G401 (cell line): ENCODE results near the gene KRT79. TPM values are rescaled to one million over a fixed set of nuclear protein-coding genes. Genes with fewer than 3 reads are reported as not detected.
A peak's percentile ranks its signal among the peaks of the same experiment; 100 is the strongest.
"Not testable (repeated sequence)": the region's sequence is repeated elsewhere in the genome, so short reads cannot be mapped to it uniquely, and the experiment has no call there.

Source experiments
- DNase-seq: peaks from one replicate; pipeline ENCODE4 v3.0.0-alpha.2; 2015; ENCODE audit warnings: low spot score
- in situ Hi-C: cut with HindIII; loops from 2 replicates; pipeline ENCODE4 v1.10.0; 2016; ENCODE audit warnings: low sequenced_read_pairs, mixed read lengths
- total RNA-seq: library from RNA; depleted of rRNA; stranded (reverse); fragments of >200 nt; shearing (Covaris generic); gene quantifications from 2 replicates; pipeline ENCODE4 v1.2.3, GENCODE V29; 2014

The KRT79 gene
- total RNA-seq, 1 experiment from 2014 or later: not detected

- in situ Hi-C loops: no loop called here
- DNase-seq: peak; percentile 52
These were observed 31.2 kb upstream of the KRT79 start for GRCh38 chr12:52865090-52865944.

DNA sequence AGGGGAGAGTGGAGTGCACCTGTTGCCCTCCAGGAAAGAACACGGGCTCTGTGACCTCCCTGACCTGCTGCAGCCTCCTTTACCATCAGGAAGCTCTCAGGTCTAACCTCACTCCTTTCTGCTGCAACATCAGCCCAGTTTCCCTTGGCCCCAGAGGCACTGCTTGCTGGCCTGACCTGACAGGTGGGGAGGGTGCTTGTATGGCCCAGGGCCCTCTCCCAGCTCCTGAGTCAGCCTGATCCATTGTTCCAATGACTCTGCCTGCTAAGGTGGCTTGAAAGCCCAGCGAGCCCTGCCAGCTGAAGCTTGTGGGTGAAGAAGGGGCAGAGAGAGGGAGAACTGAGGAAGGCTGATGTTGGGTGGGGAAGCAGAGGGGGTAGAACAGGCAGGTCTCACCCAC, 27.9 kb upstream of the KRT79 start:
- in situ Hi-C loops: no loop called here
- DNase-seq: no peak

- DNase-seq: no peak
- in situ Hi-C loops: no loop called here
These were observed 27.4 kb upstream of the KRT79 start for GRCh38 chr12:52861511-52861910.

DNA sequence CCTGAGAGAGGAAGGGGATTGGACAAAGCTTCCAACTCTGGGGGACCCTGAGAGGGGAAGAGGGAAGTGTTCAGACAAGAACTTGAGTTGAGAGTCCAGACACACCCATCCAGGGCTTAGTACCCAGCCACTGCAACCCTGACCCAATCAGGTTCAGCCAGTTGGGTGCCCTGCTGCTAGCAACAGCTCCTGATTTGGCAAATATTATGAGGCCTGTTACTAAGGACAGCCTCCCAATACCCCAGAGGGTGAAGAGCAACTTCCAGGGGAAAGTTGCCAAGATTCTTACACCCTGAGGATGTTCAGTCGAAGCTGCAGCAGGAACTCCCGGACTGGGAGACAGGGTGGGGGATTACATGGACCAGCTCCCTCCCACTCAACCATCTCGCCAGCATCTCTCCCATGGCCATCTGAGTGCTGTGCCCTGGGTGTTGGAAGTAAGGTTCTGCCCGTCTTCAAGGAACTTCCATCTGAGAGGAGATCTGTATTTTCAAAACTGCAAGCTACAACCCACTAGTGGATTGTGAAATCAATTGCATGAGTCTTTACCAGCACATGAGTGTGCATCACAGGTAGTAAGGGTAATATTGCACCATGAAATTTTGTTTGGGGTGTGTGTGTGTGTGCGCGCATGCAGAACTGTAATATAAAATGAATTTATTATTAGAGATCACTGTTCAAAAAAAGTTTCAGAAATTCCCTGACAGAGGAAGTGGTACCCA, 26.2 kb upstream of the KRT79 start:
- in situ Hi-C loops: no loop called here

DNA sequence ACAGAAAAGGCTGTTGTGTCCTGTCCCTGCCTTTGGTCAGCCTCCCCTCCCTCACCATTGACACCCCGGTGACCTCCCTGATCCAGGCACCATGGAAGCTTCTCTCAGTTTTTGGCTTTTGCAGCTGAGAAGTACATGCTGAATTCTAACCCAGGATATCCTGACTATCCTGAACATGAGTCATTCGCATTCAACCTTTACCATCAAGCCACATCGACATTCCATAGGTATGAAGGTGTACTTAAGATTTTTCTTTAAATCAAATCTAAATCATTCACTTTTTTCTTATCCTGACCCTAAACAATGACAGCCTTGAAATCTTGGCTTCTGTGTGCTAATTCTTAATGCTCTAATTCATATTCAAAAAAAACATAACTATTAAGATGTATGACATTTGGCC, 23.4 kb upstream of the KRT79 start:
- in situ Hi-C loops: no loop called here
- no peak for DNase-seq

More for the DNA sequence above, 26.2 kb upstream of the KRT79 start:
- no peak for DNase-seq

DNA sequence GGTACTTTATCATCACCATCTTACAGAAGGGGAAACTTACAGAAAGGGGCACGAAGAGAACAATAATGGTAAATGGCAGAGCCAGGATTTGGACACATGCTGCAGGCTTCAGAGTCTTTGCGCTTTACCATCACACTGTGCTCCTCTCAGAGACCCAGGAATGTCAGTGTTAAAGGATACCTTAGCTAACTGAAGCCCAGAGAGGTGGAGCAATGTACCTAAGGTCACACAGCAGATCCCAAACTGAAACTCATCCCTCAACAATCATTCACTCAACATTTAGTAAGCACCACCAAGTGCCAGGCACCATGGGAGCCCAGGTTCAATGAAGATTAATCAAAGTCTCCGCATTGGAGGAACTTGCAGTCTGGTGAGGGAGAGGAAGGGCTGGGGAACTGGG, 22.7 kb upstream of the KRT79 start:
- in situ Hi-C loops: no loop called here
- no peak for DNase-seq

GRCh38 chr12:52856077-52856476, 22.0 kb upstream of the KRT79 start:
- not testable (repeated sequence) for DNase-seq

GRCh38 chr12:52851787-52852186, 17.7 kb upstream of the KRT79 start:
- in situ Hi-C loops: no loop called here
- no peak for DNase-seq

More at GRCh38 chr12:52856077-52856476, 22.0 kb upstream of the KRT79 start:
- in situ Hi-C loops: not testable (repeated sequence)

- no peak for DNase-seq
- in situ Hi-C loops: no loop called here
These were observed 16.6 kb upstream of the KRT79 start for GRCh38 chr12:52850681-52851080.

- DNase-seq: no peak
- in situ Hi-C loops: no loop called here
These were observed 15.4 kb upstream of the KRT79 start for GRCh38 chr12:52849511-52849910.

- in situ Hi-C loops: no loop called here
- DNase-seq: no peak
These were observed 14.6 kb upstream of the KRT79 start, which contains the start of gene KRT78 for GRCh38 chr12:52848661-52849255. TSS of gene KRT78 (minus strand) at chr12:52848994. CDS start at chr12:52848930, 64 bp downstream.

DNA sequence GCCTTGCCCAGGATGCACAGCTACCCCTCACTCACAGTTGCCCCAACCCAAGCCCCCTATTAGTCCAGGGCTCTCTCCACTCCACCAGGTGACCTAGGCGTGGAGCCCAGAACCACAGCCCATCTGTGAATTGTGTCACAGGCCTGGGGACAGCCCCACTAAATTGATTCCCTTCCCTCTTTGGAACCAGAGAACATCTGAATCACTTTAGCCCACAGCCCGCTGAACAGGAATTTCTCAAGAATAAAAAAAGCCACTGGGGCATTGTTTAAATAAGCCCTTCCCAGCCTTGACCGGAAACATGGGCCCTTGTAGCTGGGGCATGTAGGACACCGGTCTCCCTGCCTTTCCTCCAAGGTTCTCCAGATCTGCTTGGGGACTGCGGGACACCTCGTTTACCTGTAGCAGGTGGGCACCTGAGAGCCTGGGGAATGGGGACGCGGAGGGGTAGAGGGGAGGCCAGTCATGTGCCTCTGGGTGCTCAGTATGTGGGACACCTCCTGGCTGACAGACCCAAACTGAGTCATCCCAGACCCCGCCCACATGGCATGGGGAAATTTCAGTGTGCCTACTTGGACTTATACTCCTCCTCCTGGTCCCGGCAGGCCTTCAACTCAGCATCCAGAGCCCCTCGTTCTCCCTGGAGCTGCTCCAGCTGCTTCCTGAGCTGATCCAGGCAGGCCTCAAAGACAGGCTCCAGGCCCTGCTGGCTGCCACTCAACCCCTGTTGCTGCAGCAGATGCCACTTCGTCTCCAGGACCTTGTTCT, 13.4 kb upstream of the KRT79 start:
- in situ Hi-C loops: no loop called here
- DNase-seq: no peak

- in situ Hi-C loops: no loop called here
These were observed 12.4 kb upstream of the KRT79 start for GRCh38 chr12:52846356-52846970.

DNA sequence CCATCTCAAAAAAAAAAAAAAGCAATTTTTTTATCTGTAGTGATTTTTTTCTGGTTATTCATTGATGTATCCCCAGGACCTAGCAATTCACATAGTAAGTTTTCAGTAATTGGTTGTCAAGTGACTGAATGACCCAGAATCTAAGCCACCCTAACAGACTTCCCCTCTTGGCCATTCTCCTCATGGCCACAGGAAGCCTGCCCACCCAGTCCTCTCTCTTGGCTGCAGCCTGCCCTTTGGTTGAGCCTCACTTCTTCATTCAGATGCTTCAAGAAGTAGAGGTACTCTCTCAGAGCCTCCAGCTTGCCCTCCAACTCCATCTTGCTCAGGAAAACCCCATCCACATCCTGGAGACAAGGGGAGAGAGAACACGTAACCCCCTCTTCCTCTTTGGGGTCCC, 11.8 kb upstream of the KRT79 start:
- no peak for DNase-seq
- in situ Hi-C loops: no loop called here

More at GRCh38 chr12:52846356-52846970, 12.4 kb upstream of the KRT79 start:
- no peak for DNase-seq

DNA sequence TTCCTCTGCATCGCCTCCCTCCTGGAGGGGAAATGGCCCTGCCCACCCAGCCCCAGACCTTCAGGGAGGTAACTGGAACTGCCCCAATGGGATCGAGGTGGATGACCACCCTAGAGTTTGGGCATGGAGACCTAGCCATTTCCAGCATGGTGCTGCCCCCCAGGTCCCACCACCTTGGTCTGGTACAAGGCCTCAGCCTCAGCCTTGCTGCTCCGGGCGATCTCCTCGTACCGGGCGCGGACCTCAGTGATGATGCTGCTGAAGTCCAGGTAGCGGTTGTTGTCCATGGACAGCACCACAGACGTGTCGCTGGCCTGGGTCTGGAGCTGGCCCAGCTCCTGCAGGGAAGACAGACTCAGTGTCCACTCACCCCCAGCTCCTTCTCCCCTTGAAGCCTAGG, 10.3 kb upstream of the KRT79 start:
- DNase-seq: no peak
- in situ Hi-C loops: no loop called here

DNA sequence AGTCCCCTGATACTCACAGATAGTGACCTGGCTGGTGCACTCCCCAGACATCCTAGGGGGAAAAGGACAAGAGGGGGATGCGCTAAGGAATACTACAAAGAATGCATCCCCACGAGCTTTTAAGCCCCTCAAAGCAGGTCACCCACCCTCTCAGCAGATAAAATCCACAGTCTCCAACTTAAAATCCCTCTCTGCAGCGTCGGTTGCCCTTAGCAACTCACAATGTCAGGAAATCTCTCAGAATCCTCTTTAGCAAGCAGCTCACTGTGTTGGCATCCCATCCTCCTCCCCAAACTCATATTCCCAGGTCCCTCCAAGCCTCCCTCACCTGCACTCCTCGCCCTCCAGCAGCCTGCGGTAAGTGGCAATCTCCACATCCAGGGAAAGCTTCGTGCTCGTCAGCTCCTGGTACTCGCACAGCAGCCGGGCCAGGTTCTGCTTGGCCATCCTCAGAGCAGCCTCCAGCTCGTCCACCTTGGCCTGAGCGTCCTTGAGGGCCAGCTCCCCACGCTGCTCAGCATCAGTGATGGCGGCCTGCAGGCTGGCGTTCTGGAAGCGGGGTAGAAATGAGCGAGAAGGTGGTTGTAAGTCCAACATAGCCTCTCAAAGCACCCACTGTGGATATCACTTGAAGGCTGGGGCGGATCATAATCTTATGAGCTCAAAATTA, 5.5 kb upstream of the KRT79 start:
- in situ Hi-C loops: no loop called here
- DNase-seq: no peak

DNA sequence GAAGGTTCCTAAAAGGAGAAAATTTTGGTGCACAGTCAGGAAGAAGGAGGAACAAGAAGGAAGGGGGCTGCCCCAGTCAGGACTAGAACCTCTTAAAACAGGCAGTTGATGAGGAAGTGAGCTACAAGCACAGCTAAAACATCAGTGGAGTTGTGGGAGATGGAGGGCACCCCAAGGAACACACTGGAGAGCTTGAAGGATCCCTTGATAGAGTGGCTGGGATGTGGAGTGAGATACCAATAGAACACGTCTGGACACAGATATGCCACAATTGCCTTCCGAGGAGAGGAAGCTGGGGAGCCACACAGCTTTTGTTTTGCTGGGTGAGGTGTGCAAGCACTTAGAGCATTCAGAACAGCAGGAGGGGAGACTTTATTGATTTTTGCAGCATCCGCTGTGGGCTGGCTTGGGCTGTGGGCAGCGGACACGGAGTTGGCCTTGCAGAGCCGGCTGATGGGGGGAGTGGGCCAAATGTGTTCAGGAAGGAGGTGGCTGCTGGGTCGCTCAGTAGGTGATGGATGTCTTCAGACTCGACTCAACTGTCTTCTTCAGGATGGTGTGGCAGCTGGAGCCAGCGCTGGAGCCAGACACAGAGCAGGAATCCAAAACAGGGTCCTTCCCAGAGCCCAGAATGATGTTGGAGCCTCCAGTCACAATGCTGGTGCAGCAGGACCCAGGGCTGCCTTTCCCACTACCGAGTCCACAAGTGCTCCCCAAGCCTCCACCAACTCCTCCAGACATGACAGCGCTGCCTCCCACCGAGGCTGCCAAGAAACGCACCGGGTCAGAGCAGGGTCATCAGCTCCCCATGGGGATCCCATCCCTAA, 4.7 kb upstream of the KRT79 start:
- in situ Hi-C loops: no loop called here
- no peak for DNase-seq
